Activated naive CD8-positive, alpha-beta T cell treated with anti-CD3 and anti-CD28 coated beads, Interleukin-2, amount 10 ng/mL, durations not matched to agents 7 days and 5 days (primary cell): Measurements from ENCODE around the gene ERC1. TPM values are rescaled to one million over a fixed set of nuclear protein-coding genes. Genes with fewer than 3 reads are reported as not detected.

Experiments
- ATAC-seq: fragments of 150-1000 bp; cut with Tn5 transposase; one replicate; pipeline ENCODE4 v1.10.0; 2021; ENCODE audit warnings: low read depth, moderate library complexity
- POLR2A ChIA-PET: fragments of 350-600 bp; sonication (Branson Sonifier 250); formaldehyde crosslinking; loops from one replicate; lab custom pipeline; 2021; ENCODE audit warnings: antibody characterized with exemption; lab: Charles Lee
- DNase-seq: peaks from one replicate; pipeline ENCODE4 v3.0.0; 2021
- H3K27ac Mint-ChIP-seq: one replicate; pipeline ENCODE4 v1.8.0; 2022; ENCODE audit warnings: mild to moderate bottlenecking, mixed read lengths
- H3K27me3 Mint-ChIP-seq: one replicate; pipeline ENCODE4 v1.8.0; 2022; ENCODE audit warnings: mild to moderate bottlenecking, moderate library complexity, mixed read lengths
- H3K36me3 Mint-ChIP-seq: one replicate; pipeline ENCODE4 v1.8.0; 2021; ENCODE audit warnings: mild to moderate bottlenecking, mixed read lengths
- H3K4me1 Mint-ChIP-seq: one replicate; pipeline ENCODE4 v1.8.0; 2021; ENCODE audit warnings: mixed read lengths
- H3K4me3 Mint-ChIP-seq: one replicate; pipeline ENCODE4 v1.8.0; 2022; ENCODE audit warnings: mild to moderate bottlenecking, moderate library complexity, mixed read lengths
- H3K9me3 Mint-ChIP-seq: one replicate; pipeline ENCODE4 v1.8.0; 2021; ENCODE audit warnings: mixed read lengths
- total RNA-seq, 2 experiments: library from RNA; stranded (reverse); gene quantifications; one replicate each; pipeline ENCODE4 v1.2.3, GENCODE V29; 2021

Gene ERC1
- total RNA-seq, 2 experiments from 2014 or later = 24.0 to 30.3 TPM

DNA sequence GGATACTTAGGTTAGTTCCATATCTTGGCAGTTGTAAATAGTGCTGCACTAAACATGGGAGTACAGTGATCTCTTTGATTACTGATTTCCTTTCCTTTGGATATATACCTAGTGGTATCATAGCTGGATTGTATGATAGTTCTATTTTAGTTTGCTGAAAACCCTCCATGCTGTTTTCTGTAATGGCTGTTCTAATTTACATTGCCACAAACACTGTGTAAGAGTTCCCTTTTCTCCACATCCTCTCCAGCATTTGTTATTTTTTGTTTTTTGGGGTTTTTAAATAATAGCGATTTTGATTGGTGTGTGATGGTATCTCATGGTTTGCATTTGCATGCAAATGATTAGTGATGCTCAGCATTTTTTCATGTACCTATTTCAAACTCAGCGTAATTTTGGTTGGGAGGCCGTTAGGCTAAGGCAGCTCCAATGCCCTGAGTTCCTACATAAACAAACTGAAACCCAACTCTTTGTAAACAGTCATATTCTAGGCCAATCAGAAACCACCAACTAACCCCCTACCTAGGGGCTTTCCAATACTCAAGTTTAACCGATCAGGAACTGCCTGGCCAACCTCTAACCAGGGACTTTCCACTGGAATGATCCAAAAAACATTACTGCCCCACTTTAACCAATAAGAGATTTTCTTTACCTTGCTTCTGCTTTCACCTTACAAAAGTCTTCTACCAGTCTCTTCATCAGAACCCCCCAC lies 431.7 kb downstream of the ERC1 start:
- peaks cover 16% of the 10 kb centered on the region for H3K36me3 Mint-ChIP-seq
- H3K27me3 Mint-ChIP-seq = no peaks in the 10 kb centered on the region
- H3K27ac Mint-ChIP-seq = no peak overlapping the region
- peaks cover 16% of the 10 kb centered on the region for H3K9me3 Mint-ChIP-seq
- peaks cover 3% of the 10 kb centered on the region for H3K4me1 Mint-ChIP-seq
- ATAC-seq = no peak
- POLR2A ChIA-PET = no interaction called here
- H3K4me3 Mint-ChIP-seq = no peak overlapping the region
- DNase-seq = no peak

DNA sequence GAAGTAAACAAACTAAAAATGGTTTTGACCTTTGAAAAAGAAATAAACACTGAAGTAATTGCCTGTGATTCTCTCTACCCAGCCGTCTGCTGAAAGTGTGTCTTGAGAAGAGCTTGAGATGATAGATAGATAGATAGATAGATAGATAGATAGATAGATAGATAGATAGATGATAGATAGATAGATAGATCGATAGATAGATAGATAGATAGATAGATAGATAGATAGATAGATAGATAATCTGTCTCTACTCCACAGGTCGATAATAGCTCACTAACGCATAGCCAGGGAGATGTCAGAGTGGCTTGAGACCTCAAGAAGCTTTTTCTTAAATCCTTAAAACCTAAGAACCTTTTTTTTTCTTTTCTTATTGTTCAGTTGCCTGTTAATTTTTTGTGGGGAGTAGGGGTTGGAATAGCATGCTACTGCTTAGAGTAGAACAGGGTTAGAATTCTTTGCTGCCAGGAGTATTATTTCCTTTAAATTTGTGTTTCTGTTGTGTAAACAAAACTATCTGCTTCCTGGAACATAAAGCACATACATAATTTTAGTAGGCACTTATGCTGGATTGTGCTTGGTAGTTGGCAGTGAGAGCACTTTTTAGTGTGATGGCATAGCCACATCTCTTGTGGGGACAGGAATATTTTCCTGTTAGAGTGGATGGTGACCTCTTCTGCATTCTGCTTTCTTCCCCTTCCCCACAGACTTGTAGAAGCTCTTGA lies 433.8 kb downstream of the ERC1 start:
- DNase-seq (no peak), ATAC-seq (no peak)
- peaks cover 14% of the 10 kb centered on the region for H3K9me3 Mint-ChIP-seq
- H3K36me3 Mint-ChIP-seq = peaks cover 14% of the 10 kb centered on the region
- H3K4me3 Mint-ChIP-seq = no peak overlapping the region
- H3K4me1 Mint-ChIP-seq = peaks cover 3% of the 10 kb centered on the region
- no peaks in the 10 kb centered on the region for H3K27me3 Mint-ChIP-seq
- no peak overlapping the region for H3K27ac Mint-ChIP-seq
- POLR2A ChIA-PET = no interaction called here

DNA sequence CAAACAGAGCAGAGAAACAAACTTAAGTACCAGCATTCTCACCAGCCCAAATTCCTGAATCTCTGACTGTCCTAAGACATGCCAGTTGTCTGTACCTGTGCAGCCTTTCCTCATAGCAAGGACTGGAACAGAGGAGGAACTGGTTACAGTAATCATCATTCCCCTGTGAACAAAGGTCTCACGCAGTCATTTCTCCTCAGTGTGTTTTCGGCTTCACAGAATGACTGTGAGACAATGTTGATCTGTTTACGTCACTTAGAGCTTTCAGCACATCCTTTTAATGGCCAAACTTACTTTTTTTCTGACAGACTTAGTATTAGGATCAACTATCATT lies 434.3 kb downstream of the ERC1 start:
- H3K4me3 Mint-ChIP-seq = no peak overlapping the region
- peaks cover 14% of the 10 kb centered on the region for H3K36me3 Mint-ChIP-seq
- DNase-seq = no peak
- no peaks in the 10 kb centered on the region for H3K27me3 Mint-ChIP-seq
- POLR2A ChIA-PET = no interaction called here
- no peak overlapping the region for H3K27ac Mint-ChIP-seq
- H3K9me3 Mint-ChIP-seq = peaks cover 14% of the 10 kb centered on the region
- no peak for ATAC-seq
- H3K4me1 Mint-ChIP-seq = peaks cover 3% of the 10 kb centered on the region

DNA sequence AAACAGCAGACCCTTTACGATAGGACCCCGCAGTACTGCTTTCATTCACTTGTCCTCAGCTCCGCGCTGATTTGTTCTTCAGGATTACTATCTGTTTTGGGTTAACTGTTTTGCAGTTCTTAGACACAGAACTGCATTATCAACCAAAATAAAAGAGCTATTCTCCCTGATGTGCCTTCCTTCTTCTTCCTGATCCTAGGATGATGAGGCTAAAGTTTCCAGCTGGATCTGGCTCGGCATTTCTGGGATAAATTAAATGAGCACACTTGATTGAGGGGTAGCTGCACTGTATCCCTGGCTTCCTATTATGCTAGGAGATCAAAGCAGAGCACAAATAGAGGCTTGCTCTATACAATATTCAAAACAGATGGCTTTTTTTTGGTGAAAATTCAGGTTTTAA lies 437.6 kb downstream of the ERC1 start:
- Mint-ChIP-seq H3K27ac (no peak overlapping the region), H3K4me3 (no peak overlapping the region), H3K4me1 (no peaks in the 10 kb centered on the region), H3K36me3 (no peaks in the 10 kb centered on the region), H3K27me3 (no peaks in the 10 kb centered on the region), H3K9me3 (no peaks in the 10 kb centered on the region)
- DNase-seq = no peak
- no peak for ATAC-seq
- POLR2A ChIA-PET = no interaction called here

- ATAC-seq = no peak
- Mint-ChIP-seq H3K4me1 (no peaks in the 10 kb centered on the region), H3K36me3 (no peaks in the 10 kb centered on the region), H3K27me3 (no peaks in the 10 kb centered on the region), H3K9me3 (no peaks in the 10 kb centered on the region), H3K27ac (no peak overlapping the region), H3K4me3 (no peak overlapping the region)
- POLR2A ChIA-PET = no interaction called here
- no peak for DNase-seq
These were observed 439.0 kb downstream of the ERC1 start for GRCh38 chr12:1429980-1430379.

DNA sequence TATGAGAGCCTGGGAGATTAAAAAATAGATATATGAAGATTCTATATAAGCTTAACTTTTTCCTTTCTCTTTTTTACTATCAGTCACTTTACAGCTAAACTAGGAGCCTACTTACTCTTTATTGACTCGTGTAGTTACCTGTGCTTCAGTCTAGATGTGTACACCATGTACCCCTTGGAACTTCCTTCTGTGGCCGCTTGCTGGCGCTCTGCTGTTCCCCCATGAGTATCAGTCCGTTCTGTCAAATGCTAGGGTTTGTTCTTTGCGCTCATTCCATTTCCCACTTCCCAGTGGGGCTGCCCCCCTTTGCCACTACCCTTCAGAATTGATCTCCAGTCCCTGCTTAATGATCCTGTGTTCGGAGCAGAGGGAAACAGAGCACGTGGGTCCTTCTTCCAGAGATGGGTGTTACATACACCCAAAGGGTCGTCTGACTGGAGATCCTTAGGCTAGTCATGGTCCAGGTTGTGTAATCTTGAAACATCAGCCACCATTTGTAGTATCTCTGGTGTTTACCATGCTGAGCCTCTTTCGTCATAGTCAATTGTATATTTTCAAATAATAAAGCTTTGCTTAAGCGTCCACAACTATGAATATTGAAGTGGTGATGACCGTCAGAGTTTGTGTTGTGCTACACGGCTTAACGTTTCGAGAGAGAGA lies 443.4 kb downstream of the ERC1 start:
- Mint-ChIP-seq H3K36me3 (no peaks in the 10 kb centered on the region), H3K9me3 (no peaks in the 10 kb centered on the region), H3K27ac (no peak overlapping the region), H3K4me1 (no peaks in the 10 kb centered on the region), H3K27me3 (no peaks in the 10 kb centered on the region), H3K4me3 (no peak overlapping the region)
- DNase-seq = no peak
- POLR2A ChIA-PET = interaction anchor here (0.7 kb wide), 1 partner anchor 34 kb away, joined by 5 read pairs; no protein-coding TSS in a partner anchor
- ATAC-seq = no peak

- POLR2A ChIA-PET = no interaction called here
- Mint-ChIP-seq H3K36me3 (no peaks in the 10 kb centered on the region), H3K27ac (no peak overlapping the region), H3K4me1 (no peaks in the 10 kb centered on the region), H3K9me3 (no peaks in the 10 kb centered on the region), H3K27me3 (no peaks in the 10 kb centered on the region), H3K4me3 (no peak overlapping the region)
- ATAC-seq (no peak), DNase-seq (no peak)
These were observed 444.0 kb downstream of the ERC1 start for GRCh38 chr12:1435044-1435443.

DNA sequence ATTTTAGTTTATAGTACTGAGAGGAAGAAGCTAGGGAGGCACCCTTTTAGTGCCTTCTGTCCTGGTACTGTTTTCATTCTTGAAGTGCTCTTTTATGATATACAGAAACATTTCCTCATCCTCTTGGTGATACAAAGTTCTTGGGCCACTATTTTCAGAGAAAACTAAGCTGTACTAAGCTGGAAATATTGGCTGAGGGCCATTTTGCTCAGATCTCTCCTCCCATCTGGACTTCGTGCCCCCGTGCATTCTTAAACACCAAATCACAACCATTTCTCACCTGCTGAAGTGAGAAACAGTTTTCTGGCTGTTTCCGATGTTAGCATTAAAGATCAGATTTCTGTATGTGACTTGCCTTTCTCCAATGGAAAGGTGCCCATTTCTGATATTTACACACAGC lies 444.4 kb downstream of the ERC1 start:
- Mint-ChIP-seq H3K4me1 (no peaks in the 10 kb centered on the region), H3K27ac (no peak overlapping the region), H3K4me3 (no peak overlapping the region), H3K36me3 (no peaks in the 10 kb centered on the region), H3K9me3 (no peaks in the 10 kb centered on the region), H3K27me3 (no peaks in the 10 kb centered on the region)
- ATAC-seq (no peak), DNase-seq (no peak)
- POLR2A ChIA-PET = no interaction called here

- H3K4me3 Mint-ChIP-seq = no peak overlapping the region
- no peak for DNase-seq
- no peak overlapping the region for H3K27ac Mint-ChIP-seq
- ATAC-seq = no peak
- H3K4me1 Mint-ChIP-seq = no peaks in the 10 kb centered on the region
- no peaks in the 10 kb centered on the region for H3K9me3 Mint-ChIP-seq
- no peaks in the 10 kb centered on the region for H3K27me3 Mint-ChIP-seq
- POLR2A ChIA-PET = no interaction called here
- no peaks in the 10 kb centered on the region for H3K36me3 Mint-ChIP-seq
These were observed 445.0 kb downstream of the ERC1 start for GRCh38 chr12:1436015-1436414.

DNA sequence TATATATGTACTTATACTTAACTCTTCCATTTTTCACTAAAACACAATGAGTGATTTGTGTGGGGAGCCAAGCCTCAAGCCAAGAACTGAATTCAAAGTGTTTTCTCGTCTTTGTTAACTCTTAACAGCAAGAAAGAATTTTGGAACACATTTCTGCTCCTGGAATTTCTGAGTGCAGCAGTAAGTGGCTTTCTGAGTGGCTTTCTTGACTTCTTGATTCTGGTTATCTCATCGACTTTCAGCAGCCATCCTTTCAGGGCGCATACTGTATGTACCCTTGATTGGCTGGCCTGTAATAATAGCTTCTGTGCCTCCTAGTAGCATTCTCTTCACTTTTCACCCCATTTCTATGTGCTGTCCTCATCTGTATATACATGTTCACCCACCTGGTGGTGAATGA lies 446.0 kb downstream of the ERC1 start:
- Mint-ChIP-seq H3K4me3 (no peak overlapping the region), H3K27me3 (no peaks in the 10 kb centered on the region), H3K27ac (no peak overlapping the region), H3K4me1 (no peaks in the 10 kb centered on the region), H3K9me3 (no peaks in the 10 kb centered on the region), H3K36me3 (no peaks in the 10 kb centered on the region)
- ATAC-seq = no peak
- DNase-seq = no peak
- POLR2A ChIA-PET = no interaction called here

GRCh38 chr12:1439201-1439600 lies 448.2 kb downstream of the ERC1 start:
- Mint-ChIP-seq H3K27me3 (no peaks in the 10 kb centered on the region), H3K4me3 (no peak overlapping the region), H3K27ac (no peak overlapping the region), H3K4me1 (no peaks in the 10 kb centered on the region), H3K36me3 (no peaks in the 10 kb centered on the region), H3K9me3 (no peaks in the 10 kb centered on the region)
- ATAC-seq (no peak), DNase-seq (no peak)
- POLR2A ChIA-PET = no interaction called here

GRCh38 chr12:1439687-1440086 lies 448.7 kb downstream of the ERC1 start:
- POLR2A ChIA-PET = no interaction called here
- Mint-ChIP-seq H3K9me3 (no peaks in the 10 kb centered on the region), H3K27ac (no peak overlapping the region), H3K27me3 (no peaks in the 10 kb centered on the region), H3K36me3 (no peaks in the 10 kb centered on the region), H3K4me1 (no peaks in the 10 kb centered on the region), H3K4me3 (no peak overlapping the region)
- DNase-seq (no peak), ATAC-seq (no peak)

GRCh38 chr12:1443421-1444141 lies 452.6 kb downstream of the ERC1 start:
- DNase-seq (no peak), ATAC-seq (no peak)
- H3K9me3 Mint-ChIP-seq = no peaks in the 10 kb centered on the region
- H3K27me3 Mint-ChIP-seq = no peaks in the 10 kb centered on the region
- POLR2A ChIA-PET = no interaction called here
- H3K27ac Mint-ChIP-seq = no peak overlapping the region
- H3K4me3 Mint-ChIP-seq = no peak overlapping the region
- H3K36me3 Mint-ChIP-seq = no peaks in the 10 kb centered on the region
- H3K4me1 Mint-ChIP-seq = no peaks in the 10 kb centered on the region
